ENCODE results near the gene DALRD3. TPM values are rescaled to one million over a fixed set of nuclear protein-coding genes. Genes with fewer than 3 reads are reported as not detected.

DALRD3 gene
- total and polyA plus RNA-seq, 2 experiments from 2014 or later: 54.6 to 78.0 TPM

GRCh38 chr3:48993834-48994233 lies 24.5 kb downstream of the DALRD3 start:
- TF ChIP-seq, protein P1, sequence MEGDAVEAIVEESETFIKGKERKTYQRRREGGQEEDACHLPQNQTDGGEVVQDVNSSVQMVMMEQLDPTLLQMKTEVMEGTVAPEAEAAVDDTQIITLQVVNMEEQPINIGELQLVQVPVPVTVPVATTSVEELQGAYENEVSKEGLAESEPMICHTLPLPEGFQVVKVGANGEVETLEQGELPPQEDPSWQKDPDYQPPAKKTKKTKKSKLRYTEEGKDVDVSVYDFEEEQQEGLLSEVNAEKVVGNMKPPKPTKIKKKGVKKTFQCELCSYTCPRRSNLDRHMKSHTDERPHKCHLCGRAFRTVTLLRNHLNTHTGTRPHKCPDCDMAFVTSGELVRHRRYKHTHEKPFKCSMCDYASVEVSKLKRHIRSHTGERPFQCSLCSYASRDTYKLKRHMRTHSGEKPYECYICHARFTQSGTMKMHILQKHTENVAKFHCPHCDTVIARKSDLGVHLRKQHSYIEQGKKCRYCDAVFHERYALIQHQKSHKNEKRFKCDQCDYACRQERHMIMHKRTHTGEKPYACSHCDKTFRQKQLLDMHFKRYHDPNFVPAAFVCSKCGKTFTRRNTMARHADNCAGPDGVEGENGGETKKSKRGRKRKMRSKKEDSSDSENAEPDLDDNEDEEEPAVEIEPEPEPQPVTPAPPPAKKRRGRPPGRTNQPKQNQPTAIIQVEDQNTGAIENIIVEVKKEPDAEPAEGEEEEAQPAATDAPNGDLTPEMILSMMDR (IDR thresholded peaks at IDR 0.05; ENCODE audit: low read depth, low read length): no peak
- H3K9me3 ChIP-seq (ENCODE audit: low read depth): no peaks in the 10 kb centered on the region
- no peak overlapping the region for H3K4me3 ChIP-seq
- peaks cover 10% of the 10 kb centered on the region for H3K4me1 ChIP-seq (ENCODE audit: low read depth)
- no peaks in the 10 kb centered on the region for H3K27me3 ChIP-seq
- peaks cover 3% of the 10 kb centered on the region for H3K36me3 ChIP-seq
- H3K27ac ChIP-seq: no peak overlapping the region
- no peak for DNase-seq (ENCODE audit: low read depth in 1 of 2, low spot score in 1 of 2)

GRCh38 chr3:48991851-48992545 lies 26.4 kb downstream of the DALRD3 start:
- DNase-seq (ENCODE audit: low read depth in 1 of 2, low spot score in 1 of 2): no peak
- Histone ChIP-seq H3K4me1 (ENCODE audit: low read depth) (peaks cover 11% of the 10 kb centered on the region), H3K27ac (no peak overlapping the region), H3K36me3 (peaks cover 3% of the 10 kb centered on the region), H3K27me3 (no peaks in the 10 kb centered on the region), H3K4me3 (no peak overlapping the region), H3K9me3 (ENCODE audit: low read depth) (no peaks in the 10 kb centered on the region)
- TF ChIP-seq, protein P1 (IDR thresholded peaks at IDR 0.05; ENCODE audit: low read depth, low read length): no peak

- DNase-seq (ENCODE audit: low read depth in 1 of 2, low spot score in 1 of 2): peak; percentile 25 to 35
- Histone ChIP-seq H3K4me3 (peak overlapping the region; percentile 46), H3K4me1 (ENCODE audit: low read depth) (peaks cover 11% of the 10 kb centered on the region), H3K36me3 (no peaks in the 10 kb centered on the region), H3K27ac (peak overlapping the region; percentile 86), H3K9me3 (ENCODE audit: low read depth) (no peaks in the 10 kb centered on the region), H3K27me3 (no peaks in the 10 kb centered on the region)
- TF ChIP-seq, protein P1 (IDR thresholded peaks at IDR 0.05; ENCODE audit: low read depth, low read length): no peak
Measured at GRCh38 chr3:48990636-48991469, 27.5 kb downstream of the DALRD3 start.

DNA sequence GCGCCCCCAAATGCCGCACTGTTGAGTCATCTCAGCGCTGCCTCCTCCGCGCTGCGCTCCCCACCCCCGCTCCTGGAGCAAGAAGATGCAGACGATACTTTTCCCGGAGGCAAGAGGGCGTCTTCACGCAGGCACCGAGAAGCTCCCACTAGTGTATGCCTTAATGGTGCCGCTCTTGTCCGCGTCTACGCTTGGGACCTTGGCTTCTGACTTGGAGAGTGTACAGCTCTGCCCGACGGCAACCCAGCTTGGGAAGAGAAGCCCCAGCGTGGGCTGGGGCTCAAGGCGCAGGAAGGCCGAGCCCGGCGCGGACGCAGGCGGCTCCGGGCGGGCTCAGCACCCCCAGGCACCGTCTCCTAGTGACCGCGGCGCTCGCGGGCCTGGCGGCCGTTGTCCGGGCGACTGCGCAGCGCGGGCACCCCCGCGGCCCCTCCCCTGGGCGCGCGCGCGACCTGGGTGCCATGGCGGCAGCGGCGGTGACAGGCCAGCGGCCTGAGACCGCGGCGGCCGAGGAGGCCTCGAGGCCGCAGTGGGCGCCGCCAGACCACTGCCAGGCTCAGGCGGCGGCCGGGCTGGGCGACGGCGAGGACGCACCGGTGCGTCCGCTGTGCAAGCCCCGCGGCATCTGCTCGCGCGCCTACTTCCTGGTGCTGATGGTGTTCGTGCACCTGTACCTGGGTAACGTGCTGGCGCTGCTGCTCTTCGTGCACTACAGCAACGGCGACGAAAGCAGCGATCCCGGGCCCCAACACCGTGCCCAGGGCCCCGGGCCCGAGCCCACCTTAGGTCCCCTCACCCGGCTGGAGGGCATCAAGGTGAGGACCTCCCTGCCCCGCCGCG lies 28.4 kb downstream of the DALRD3 start, which contains the start of gene P4HTM:
TSS of gene P4HTM (plus strand) at position 446 of the 840 bp plus-strand sequence. CDS start at position 462, 16 bp downstream.
- Histone ChIP-seq H3K27me3 (no peaks in the 10 kb centered on the region), H3K4me1 (ENCODE audit: low read depth) (peaks cover 11% of the 10 kb centered on the region), H3K36me3 (no peaks in the 10 kb centered on the region), H3K27ac (peak within 1 kb of the TSS; percentile 86), H3K4me3 (peak within 1 kb of the TSS; percentile 46), H3K9me3 (ENCODE audit: low read depth) (no peaks in the 10 kb centered on the region)
- peak; percentile 77 to 97 for DNase-seq (ENCODE audit: low read depth in 1 of 2, low spot score in 1 of 2)
- TF ChIP-seq, protein P1 (IDR thresholded peaks at IDR 0.05; ENCODE audit: low read depth, low read length): peak; percentile 60

DNA sequence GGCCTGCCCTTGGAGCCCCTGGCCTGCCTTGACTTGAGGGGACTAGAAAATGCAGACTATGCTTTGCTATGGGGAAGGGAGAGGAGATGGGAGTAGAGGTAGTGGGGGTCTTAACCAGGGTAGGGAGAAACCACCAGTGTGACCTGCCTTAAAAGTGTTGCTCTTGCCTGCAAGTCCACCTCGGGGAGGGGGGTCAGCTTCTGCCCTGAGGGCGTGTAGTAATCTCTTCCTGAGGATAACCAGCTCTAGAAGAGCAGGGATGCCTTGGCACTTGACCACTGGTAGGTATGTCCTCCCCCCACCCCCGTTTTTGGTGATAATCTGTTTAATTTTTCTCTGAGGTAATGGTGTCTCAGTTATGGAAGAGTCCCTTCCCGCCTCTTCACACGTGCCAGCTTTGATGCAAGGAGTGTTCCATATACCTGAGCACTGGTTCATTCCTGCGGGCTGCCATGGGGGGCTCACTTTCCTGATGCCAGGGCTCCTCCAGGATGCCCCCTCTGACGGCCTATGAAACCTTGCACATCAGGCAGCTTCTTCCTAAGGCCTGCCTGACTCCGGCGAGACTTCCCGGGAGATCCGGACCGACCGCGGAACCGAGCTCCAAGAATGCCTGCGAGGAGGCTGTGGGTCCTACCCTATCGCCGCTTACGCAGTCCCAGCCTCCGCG lies 29.1 kb downstream of the DALRD3 start:
- no peak for DNase-seq (ENCODE audit: low read depth in 1 of 2, low spot score in 1 of 2)
- H3K27ac ChIP-seq: peak overlapping the region; percentile 86
- peaks cover 11% of the 10 kb centered on the region for H3K4me1 ChIP-seq (ENCODE audit: low read depth)
- peak overlapping the region; percentile 46 for H3K4me3 ChIP-seq
- H3K9me3 ChIP-seq (ENCODE audit: low read depth): no peaks in the 10 kb centered on the region
- no peaks in the 10 kb centered on the region for H3K27me3 ChIP-seq
- no peaks in the 10 kb centered on the region for H3K36me3 ChIP-seq
- TF ChIP-seq, protein P1 (IDR thresholded peaks at IDR 0.05; ENCODE audit: low read depth, low read length): no peak

Measured in cardiac muscle cell (in vitro differentiated cells and primary cell).